Esophagus squamous epithelium (tissue), 4 donors: ENCODE data around the gene SOHLH2.

Experiments used
- CTCF ChIP-seq, 6 experiments: fragments of 450-650 bp in 4 of 6; fragments of 200-600 bp in 2 of 6; sonication (generic) in 2 of 6; IDR thresholded peaks; one replicate each; pipeline ENCODE4 v1.5.1; 2016 to 2019; ENCODE audit warnings: antibody characterized with exemption in 6 of 6, mild to moderate bottlenecking in 4 of 6, moderate library complexity in 4 of 6
- POLR2A ChIP-seq, 4 donors: fragments of 450-650 bp; IDR thresholded peaks; one replicate each; pipeline ENCODE4 v1.6.1; 2017; ENCODE audit warnings: antibody characterized with exemption in 4 of 4, mild to moderate bottlenecking in 4 of 4, moderate library complexity in 3 of 4

GRCh38 chr13:36251017-36251416 lies 36.7 kb upstream of the SOHLH2 start:
- no peak for TF ChIP-seq POLR2A (IDR thresholded peaks at IDR 0.05)
- no peak for TF ChIP-seq CTCF (IDR thresholded peaks at IDR 0.05)
